IPS-18a (cell line): Measurements from ENCODE around the gene CUL3.

Experiments used
- H3K27ac ChIP-seq: one replicate; pipeline ENCODE4 v1.5.1; 2013; ENCODE audit warnings: low read length
- H3K27me3 ChIP-seq: one replicate; pipeline ENCODE4 v1.6.1; 2013; ENCODE audit warnings: mild to moderate bottlenecking, low read length; ENCODE audit not compliant: control insufficient read depth, insufficient read depth
- H3K36me3 ChIP-seq: one replicate; pipeline ENCODE4 v1.6.1; 2013; ENCODE audit warnings: low read depth, low read length; ENCODE audit not compliant: control insufficient read depth
- H3K4me1 ChIP-seq: one replicate; pipeline ENCODE4 v1.6.1; 2013; ENCODE audit warnings: low read depth, low read length; ENCODE audit not compliant: control insufficient read depth
- H3K4me3 ChIP-seq: one replicate; pipeline ENCODE4 v1.5.1; 2013; ENCODE audit warnings: low read length
- H3K9ac ChIP-seq: one replicate; pipeline ENCODE4 v1.6.1; 2013; ENCODE audit warnings: mild to moderate bottlenecking, low read length, moderate library complexity
- H3K9me3 ChIP-seq: one replicate; pipeline ENCODE4 v1.6.1; 2013; ENCODE audit warnings: low read depth, low read length; ENCODE audit not compliant: control insufficient read depth

CUL3 gene

DNA sequence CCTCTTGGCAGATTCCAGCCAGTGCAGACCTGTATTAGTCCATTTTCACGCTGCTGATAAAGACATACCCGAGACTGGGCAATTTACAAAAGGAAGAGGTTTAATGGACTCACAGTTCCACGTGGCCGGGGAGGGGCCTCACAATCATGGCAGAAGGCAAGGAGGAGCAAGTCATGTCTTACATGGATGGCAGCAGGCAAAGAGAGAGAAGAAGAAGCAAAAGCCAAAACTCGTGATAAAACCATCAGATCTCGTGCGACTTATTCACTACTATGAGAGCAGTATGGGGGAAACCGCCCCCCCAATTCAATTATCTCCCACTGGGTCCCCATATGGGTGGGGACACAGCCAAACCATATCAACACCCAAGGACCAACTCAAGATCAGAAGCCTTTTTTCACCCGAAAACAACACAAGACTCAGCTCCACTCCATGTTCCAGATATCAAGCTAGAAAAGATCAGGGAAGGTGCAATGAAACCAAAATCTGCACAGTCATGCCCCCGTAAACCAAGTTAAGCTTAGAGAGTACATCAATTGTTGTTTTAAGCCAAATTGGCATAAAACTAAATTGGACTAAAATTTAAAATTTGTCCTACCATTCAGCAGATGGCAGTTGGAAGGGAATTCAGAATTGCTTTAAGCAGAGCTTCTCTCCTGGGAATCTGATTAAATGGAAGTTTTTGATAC, 127.6 kb downstream of the CUL3 start:
- no peak overlapping the region for H3K9ac ChIP-seq
- H3K4me3 ChIP-seq = no peak overlapping the region
- H3K9me3 ChIP-seq = no peaks in the 10 kb centered on the region
- no peaks in the 10 kb centered on the region for H3K36me3 ChIP-seq
- H3K4me1 ChIP-seq = peaks cover 5% of the 10 kb centered on the region
- H3K27ac ChIP-seq = no peak overlapping the region
- H3K27me3 ChIP-seq = no peaks in the 10 kb centered on the region

DNA sequence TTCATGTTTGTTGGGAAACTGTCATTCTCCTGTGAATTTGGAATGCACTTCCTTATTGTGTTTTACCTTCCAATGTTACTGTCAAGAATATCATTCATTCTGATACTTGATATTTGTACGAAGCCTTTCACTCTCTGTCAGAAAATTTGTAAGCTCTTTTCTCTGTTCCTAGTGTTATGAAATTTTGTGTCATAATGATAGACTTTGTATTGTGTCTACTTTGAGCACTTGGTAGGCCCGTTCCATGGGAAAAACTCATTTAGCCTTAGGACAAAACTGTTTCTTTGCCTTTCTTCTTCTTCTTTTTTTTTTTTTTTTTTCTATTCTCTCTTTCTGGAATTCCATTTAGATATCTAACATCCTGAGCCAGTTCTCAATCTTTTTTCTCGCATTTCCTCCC, 131.3 kb downstream of the CUL3 start:
- Histone ChIP-seq H3K9ac (no peak overlapping the region), H3K4me3 (no peak overlapping the region), H3K27ac (no peak overlapping the region), H3K9me3 (no peaks in the 10 kb centered on the region), H3K4me1 (peaks cover 8% of the 10 kb centered on the region), H3K27me3 (no peaks in the 10 kb centered on the region), H3K36me3 (no peaks in the 10 kb centered on the region)

DNA sequence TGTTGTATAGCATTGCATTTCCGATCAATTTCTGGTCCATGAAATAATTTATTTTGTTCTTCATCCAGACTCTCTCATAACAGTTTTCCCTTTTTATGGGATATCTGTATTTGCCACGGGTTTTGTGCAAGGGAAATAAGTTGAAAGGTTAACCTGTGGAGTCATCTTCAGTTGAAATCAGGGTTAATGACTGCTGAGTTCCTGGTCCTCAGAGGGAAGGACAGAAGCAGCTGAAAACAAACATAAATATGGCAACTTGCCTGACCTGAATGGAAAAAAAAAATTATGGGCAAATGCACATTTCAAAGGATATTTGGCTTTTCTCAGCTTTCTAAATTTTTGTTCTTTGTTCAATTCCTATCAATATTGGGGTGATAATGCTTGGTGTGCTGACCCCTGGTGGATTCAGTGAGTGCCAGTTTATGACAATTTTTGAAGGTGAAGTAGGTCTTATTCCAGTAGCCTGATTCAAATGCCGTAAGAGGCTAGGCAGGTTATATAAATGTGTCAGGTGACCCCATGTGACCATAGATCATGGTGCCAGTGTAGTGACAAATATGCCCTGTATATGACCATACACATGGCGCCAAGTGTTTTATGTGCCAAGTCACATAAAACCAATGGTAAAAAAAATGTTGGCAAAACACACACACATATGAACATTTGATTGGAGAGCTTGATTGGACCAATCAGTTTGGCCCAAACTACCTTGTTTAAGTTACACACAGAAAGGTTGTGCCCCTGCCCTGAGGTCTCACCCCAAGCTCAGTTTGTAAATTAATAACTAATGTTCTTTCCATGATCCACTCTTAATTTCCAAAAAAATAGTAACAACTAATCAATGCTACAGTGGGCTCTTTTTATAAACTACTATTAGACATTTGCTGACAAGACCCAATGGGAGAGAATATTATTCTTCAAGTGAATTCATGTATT, 135.7 kb downstream of the CUL3 start:
- H3K27ac ChIP-seq = no peak overlapping the region
- H3K9ac ChIP-seq = no peak overlapping the region
- H3K27me3 ChIP-seq = no peaks in the 10 kb centered on the region
- H3K4me3 ChIP-seq = no peak overlapping the region
- no peaks in the 10 kb centered on the region for H3K9me3 ChIP-seq
- H3K4me1 ChIP-seq = peaks cover 3% of the 10 kb centered on the region
- no peaks in the 10 kb centered on the region for H3K36me3 ChIP-seq

DNA sequence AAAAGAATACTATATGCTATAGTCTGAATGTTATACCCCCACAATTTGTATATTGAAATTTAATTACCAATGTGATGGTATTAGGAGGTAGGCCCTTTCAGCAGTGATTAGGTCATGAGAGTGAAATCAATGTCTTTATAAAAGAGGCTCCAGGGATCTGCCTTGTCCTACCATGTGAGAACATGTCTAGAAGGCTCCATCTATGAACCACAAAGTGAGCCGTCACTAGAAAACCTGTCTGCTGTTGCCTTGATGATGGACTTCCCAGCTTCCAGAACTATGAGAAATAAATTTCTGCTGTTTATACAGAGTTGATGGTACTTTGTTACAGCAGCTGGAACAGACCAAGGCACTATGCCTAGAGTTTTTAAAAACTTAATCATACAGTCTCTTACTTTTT, 136.9 kb downstream of the CUL3 start:
- H3K9ac ChIP-seq = no peak overlapping the region
- no peaks in the 10 kb centered on the region for H3K27me3 ChIP-seq
- no peaks in the 10 kb centered on the region for H3K36me3 ChIP-seq
- H3K9me3 ChIP-seq = no peaks in the 10 kb centered on the region
- H3K4me1 ChIP-seq = peaks cover 3% of the 10 kb centered on the region
- no peak overlapping the region for H3K4me3 ChIP-seq
- H3K27ac ChIP-seq = no peak overlapping the region

DNA sequence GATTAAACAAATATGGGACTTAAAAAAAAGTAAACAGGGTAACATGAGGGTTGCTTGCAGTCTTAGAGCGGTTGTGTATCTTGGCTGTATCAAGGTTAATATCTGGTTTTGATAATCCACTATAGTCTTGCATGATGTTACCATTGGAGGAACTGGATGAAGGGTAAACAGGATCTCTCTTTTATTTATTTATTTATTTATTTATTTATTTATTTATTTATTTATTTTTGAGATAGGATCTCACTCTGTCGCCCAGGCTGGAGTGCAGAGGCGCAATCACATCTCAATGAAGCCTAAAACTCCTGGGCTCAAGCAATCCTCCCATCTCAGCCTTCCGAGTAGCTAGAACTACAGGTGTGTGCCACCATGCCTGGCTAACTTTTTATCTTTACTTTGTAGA, 140.4 kb downstream of the CUL3 start:
- no peak overlapping the region for H3K9ac ChIP-seq
- peaks cover 3% of the 10 kb centered on the region for H3K4me1 ChIP-seq
- no peak overlapping the region for H3K27ac ChIP-seq
- no peak overlapping the region for H3K4me3 ChIP-seq
- H3K9me3 ChIP-seq = no peaks in the 10 kb centered on the region
- no peaks in the 10 kb centered on the region for H3K36me3 ChIP-seq
- H3K27me3 ChIP-seq = no peaks in the 10 kb centered on the region

DNA sequence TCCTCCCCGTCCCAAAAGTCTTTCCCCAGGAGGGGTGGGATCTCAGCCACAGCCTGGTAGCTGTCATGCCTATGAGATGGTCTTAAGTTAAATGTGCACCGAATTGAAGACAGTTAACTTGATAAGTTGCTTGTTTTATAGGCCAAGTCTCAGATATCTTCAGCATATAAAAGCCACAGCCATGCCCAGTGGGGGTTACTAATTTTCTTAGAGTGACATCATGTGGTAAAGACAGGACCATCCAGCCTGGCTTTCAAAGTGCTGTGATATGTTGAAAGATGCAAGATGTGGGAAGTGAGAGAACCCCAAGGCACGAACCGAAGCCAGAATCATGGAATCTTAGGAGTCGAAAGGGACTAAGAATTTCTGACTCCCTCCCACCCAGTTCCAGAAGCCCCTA, 141.1 kb downstream of the CUL3 start:
- Histone ChIP-seq H3K9ac (no peak overlapping the region), H3K27ac (no peak overlapping the region), H3K4me1 (peaks cover under 1% of the 10 kb centered on the region), H3K27me3 (no peaks in the 10 kb centered on the region), H3K36me3 (no peaks in the 10 kb centered on the region), H3K9me3 (no peaks in the 10 kb centered on the region), H3K4me3 (no peak overlapping the region)

DNA sequence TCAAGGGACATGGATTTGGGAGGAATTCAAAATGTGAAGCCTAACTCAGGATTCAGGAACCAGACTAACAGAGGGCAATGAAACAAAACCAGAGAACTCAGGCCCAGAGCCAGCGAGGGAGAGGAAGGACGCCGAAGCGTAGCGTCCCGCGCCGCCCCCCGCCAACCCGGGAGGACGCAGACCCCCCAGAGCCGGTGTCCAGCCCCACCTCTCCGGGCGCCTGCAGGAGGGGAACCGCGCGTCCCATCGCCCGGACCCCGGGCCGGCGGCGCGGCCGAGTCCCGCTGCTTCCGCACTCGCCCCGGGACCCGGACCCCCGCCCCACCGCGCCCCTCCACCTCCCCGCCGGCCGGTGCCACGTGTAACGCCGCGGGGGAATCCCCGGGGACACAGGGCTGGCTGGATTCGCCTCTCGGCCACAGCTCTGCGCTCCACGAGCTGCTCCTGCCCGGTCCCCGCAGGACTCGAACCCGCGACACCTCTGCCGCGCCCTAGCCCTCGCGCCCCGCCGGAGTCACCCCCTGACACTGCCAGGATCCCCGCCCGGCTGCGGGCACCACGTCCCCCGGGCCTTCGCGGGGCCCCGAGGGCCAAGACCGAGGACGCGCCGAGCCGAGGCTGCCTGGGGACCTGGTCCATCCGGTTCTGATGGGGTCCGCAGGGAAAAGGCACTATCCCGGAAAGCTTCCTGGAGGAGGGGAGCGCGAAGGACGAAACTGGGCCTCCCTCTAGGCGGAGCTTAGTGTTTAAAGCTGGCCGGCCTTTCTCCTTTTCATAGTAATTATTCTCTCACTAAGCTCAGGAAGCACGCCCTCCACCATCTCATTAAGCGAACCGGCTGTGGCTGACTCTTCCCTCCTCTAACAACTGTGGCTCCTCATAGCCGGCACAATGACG, 142.8 kb downstream of the CUL3 start:
- H3K27me3 ChIP-seq = no peaks in the 10 kb centered on the region
- no peaks in the 10 kb centered on the region for H3K4me1 ChIP-seq
- no peaks in the 10 kb centered on the region for H3K9me3 ChIP-seq
- no peak overlapping the region for H3K27ac ChIP-seq
- no peak overlapping the region for H3K9ac ChIP-seq
- H3K36me3 ChIP-seq = no peaks in the 10 kb centered on the region
- H3K4me3 ChIP-seq = no peak overlapping the region

DNA sequence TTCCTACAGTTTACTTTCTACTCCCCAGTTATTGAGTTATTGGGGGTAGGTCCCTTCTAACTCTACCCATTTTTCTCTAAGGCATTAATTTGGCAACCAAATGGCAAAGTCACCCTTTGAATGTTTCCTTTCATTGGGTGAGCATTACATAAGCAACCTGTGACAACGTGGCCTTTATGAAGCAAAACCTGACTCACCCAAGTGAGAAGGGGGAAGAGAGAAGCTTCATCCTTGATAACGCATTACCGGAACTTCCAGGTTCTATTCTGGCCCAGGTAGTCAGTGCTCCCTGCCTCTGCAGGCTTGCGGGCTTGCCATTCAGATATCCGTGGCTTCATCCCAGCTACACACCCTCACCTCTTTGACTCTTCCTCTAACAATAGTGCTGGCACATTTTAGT, 144.2 kb downstream of the CUL3 start:
- Histone ChIP-seq H3K9me3 (no peaks in the 10 kb centered on the region), H3K27ac (no peak overlapping the region), H3K4me1 (no peaks in the 10 kb centered on the region), H3K36me3 (no peaks in the 10 kb centered on the region), H3K9ac (no peak overlapping the region), H3K4me3 (no peak overlapping the region), H3K27me3 (no peaks in the 10 kb centered on the region)

DNA sequence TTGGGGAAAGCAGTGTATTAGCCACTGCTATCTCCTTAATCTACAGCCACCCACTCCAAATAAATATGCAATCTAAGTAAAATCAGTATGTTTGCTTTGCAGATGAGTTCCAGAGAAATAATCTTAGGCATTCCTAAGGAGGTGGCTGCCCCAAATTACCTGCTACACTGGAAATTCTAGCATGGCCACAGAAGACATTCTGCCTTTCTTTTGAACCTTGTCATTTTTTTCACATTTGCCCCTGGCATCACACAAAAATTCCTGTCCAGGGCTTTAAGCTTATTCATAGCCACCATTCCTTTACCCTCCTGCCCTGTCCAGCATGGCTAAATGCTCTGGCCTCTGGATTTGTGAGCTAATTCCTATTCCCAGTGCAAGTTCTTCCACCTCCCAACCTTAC, 146.4 kb downstream of the CUL3 start:
- Histone ChIP-seq H3K9ac (no peak overlapping the region), H3K27ac (no peak overlapping the region), H3K27me3 (no peaks in the 10 kb centered on the region), H3K4me3 (no peak overlapping the region), H3K9me3 (no peaks in the 10 kb centered on the region), H3K36me3 (no peaks in the 10 kb centered on the region), H3K4me1 (peaks cover 13% of the 10 kb centered on the region)

DNA sequence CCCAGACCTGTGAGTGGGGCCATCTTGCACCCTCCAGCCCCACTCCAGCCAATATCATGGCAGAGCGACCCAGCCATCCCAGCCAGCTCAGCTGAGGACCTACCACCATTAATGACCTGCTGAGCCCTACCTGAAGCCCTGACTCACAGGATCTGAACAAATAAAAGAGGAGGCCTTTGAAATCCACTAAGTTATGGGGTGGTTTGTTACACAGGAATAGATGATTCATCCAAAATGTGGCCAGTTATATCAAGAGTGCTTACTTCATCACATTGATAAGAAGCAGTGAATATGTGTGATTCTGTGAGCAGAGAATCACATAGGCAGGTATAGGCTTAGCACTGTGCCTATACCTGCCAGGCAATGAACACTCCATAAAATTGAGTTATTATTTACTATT, 148.5 kb downstream of the CUL3 start:
- Histone ChIP-seq H3K27ac (no peak overlapping the region), H3K27me3 (no peaks in the 10 kb centered on the region), H3K9me3 (no peaks in the 10 kb centered on the region), H3K9ac (no peak overlapping the region), H3K36me3 (no peaks in the 10 kb centered on the region), H3K4me3 (no peak overlapping the region), H3K4me1 (peaks cover 14% of the 10 kb centered on the region)

DNA sequence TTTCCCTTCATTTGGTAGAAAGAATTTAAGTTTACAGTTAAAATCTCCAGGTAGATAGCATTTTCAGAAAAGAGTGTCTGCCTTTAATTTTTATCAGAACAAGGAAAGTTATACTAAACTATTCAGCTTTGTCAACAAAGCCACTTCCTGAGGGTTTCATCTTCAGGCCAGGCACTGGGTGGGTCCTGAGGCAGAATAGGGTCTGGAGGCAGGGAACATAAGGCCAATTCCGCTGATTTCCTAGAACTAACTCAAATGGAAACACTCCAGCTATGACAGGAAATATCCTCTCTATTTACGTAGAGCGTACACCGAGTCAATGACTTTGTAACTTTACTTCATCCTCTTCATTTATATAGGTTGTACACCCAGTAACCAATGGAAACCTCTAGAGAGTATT, 150.5 kb downstream of the CUL3 start:
- Histone ChIP-seq H3K27me3 (no peaks in the 10 kb centered on the region), H3K36me3 (no peaks in the 10 kb centered on the region), H3K9me3 (peaks cover 3% of the 10 kb centered on the region), H3K4me1 (peaks cover 14% of the 10 kb centered on the region), H3K27ac (no peak overlapping the region), H3K9ac (no peak overlapping the region), H3K4me3 (no peak overlapping the region)
